ENCODE data around the gene C1QTNF7.

The C1QTNF7 gene

DNA sequence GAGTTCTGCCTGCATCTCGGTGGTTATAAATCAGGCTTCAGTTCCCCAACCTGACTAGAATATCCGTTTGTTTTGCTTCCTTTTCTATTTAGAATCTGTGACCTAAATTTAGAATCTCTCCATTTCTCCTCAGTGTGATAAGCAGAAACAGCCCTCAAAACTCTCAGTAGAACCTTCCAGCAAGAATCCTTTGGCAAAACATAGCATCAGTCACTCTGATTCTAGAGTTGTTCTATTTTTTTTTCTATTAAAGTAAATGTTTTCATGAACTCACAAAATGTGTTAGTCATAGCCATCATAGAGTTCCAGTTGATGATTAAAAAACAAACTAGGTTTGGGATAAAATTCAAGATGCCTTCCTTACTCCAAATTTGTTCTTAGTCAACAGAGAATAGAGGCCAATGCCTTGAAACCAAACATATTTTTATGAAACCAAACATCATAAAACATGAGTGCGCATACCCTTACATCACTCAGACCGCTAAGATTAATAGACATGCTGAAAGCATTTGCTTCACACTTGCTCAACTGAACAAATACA, 13.2 kb upstream of the C1QTNF7 start:
- no peak for DNase-seq (ENCODE audit: low read depth)

- no peak for DNase-seq (ENCODE audit: low read depth)
Measured at GRCh38 chr4:15416357-15417232, 11.2 kb upstream of the C1QTNF7 start.

GRCh38 chr4:15417233-15417660, 10.6 kb upstream of the C1QTNF7 start:
- DNase-seq (ENCODE audit: low read depth), result no peak

DNA sequence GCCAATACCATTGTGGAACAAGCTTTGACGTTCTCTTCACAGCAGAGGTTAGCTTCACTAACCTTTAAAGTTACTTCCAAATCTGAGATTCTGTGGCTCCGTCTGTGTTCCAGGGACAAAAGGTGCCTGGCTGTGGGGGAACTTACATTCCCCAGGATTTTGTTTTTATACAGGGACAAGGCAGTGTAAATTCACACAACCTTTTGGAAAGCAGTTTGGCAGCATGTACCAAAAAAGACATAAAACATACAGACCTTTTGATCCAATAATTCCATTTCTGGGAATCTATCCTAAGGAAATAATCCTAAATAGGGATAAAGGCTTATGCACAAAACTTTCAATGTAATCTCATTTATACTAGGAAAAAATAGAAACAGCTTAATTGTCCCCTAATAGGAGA, 8.9 kb upstream of the C1QTNF7 start:
- no peak for DNase-seq (ENCODE audit: low read depth)

DNA sequence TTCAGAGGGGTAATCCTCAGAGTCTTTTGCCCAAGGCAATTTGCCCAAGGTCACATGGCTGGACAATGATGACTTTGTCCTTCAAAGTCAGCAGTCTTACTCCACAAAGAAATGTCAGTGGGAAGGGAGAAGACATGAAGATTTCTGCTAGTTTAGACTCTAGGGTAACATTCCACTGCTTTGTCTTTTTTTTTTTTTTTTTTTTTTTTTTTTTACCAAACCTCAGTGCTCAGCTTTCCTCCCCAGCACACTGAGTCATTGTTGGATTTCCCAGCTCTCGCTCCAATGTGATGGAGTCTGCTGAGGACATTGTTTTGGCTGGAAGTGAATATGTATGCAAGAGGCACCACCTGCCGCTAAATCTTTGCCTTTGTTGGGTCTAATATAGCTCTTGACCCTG, 7.2 kb upstream of the C1QTNF7 start:
- no peak for DNase-seq (ENCODE audit: low read depth)

- DNase-seq (ENCODE audit: low read depth), result no peak
Measured at GRCh38 chr4:15423285-15423711, 4.5 kb upstream of the C1QTNF7 start.

DNA sequence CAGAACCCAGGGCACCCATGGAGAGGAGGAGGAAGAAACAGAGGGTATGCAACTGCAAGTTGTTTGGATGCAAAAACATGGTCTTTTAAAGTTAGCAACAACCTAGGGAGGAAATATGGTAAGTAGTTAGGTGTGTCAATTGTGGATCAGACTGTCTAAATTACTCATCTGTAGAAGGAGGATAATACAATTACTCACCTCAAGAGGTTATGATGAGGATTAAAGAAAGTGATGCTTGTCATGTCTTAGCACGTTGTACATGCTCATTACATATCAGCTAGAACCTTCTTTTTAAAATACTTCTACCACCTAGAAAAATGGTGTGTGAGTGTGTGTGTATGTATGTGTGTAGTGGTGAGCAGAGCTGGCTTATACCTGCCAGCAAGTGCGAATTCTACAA, 2.3 kb upstream of the C1QTNF7 start:
- no peak for DNase-seq (ENCODE audit: low read depth)

DNA sequence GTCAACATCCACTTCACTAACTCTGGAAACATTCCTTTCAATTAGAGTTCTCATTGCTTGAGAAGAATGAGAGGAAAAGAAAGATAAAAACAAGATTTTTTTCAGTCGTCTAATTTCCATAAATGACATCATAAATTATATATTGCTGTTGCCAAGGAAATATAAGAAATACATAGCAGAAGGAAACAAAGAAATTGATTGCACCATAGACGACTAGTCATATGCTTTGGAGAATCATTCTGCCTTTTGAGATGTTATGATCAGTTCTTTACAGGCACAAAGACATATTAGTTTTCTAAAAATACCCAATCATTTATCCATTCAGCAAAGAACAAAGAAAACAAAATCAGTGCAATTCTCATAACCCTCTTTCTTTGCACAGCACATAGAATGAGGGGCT, 672 bp upstream of the C1QTNF7 start:
- DNase-seq (ENCODE audit: low read depth), result no peak

DNA sequence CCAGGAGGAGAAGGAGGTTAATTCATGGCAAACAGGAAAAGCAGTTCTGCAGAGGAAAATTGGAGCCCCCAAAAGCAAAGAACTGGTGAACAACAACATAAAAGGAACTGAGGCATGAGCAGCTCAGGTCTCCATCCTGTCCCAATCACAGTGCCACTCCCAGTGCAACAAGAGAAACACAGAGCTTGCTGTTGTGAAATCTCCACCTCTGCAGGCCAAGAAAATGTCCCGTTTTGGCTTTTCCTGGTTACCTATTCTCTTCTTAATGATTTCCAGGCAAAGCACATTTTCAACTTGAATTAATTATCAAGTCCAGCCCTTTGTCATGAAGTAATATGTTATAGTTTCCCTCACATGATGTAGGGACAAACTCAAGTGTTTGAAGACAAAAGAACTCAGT, 778 bp downstream of the C1QTNF7 start:
- no peak for DNase-seq (ENCODE audit: low read depth)

- no peak for DNase-seq (ENCODE audit: low read depth)
Measured at GRCh38 chr4:15434091-15434490, 6.3 kb downstream of the C1QTNF7 start.

GRCh38 chr4:15434676-15435075, 6.8 kb downstream of the C1QTNF7 start:
- DNase-seq (ENCODE audit: low read depth), result no peak

DNA sequence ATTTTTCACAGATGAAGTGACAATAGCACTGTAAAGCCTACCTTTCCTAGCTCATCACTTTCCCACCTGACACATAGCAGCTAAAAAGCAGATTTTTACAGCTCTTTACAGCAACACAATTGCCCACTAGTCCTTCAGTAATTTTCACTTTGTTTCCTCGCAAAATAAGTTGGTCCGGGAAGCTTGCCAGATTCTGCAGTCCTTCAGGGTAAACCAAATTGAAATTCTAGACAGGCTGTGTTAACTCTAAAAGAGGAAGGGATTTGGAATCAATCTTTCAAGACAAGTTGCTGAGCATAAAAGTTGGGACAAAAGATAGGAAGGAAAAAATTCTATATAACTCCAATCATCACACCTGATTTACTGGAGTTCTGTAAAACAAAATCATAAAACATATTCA, 8.7 kb downstream of the C1QTNF7 start:
- no peak for DNase-seq (ENCODE audit: low read depth)

- no peak for DNase-seq (ENCODE audit: low read depth)
Measured at GRCh38 chr4:15438939-15439524, 11.2 kb downstream of the C1QTNF7 start.

- DNase-seq (ENCODE audit: low read depth), result no peak
Measured at GRCh38 chr4:15443371-15444160, 15.7 kb downstream of the C1QTNF7 start.

GRCh38 chr4:15444276-15444675, 16.4 kb downstream of the C1QTNF7 start:
- DNase-seq (ENCODE audit: low read depth), result no peak

DNA sequence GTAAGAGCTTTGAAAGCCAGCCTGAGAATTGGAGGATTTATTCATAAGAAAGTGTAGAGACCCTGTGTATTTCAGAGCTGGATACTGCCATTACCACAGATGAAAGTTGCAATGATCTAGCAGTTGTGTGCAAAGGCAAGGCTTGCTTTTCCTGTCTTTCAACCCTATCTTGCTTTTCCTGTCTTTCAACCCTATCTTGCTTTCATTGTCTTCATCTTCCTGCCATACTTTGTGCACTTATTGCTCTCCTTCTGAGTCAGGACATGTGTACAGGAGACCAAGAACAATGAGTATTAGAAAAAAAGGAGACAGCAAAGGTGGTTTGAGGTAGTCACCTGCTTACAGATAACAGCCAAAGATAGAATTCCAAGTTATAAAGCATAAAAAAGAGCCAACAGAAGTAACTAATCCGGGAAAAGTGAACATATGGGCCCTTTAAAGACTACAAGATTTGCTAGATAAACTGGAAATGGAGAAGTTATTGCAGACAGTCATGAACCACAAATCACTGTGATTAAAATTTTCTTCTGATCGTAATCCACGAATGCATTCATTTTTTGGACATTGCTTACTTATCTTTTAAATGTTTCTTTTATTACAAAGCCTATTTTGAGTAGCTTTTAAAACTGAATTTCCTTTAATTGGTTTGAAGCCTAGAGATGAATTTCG, 17.2 kb downstream of the C1QTNF7 start:
- no peak for DNase-seq (ENCODE audit: low read depth)

DNA sequence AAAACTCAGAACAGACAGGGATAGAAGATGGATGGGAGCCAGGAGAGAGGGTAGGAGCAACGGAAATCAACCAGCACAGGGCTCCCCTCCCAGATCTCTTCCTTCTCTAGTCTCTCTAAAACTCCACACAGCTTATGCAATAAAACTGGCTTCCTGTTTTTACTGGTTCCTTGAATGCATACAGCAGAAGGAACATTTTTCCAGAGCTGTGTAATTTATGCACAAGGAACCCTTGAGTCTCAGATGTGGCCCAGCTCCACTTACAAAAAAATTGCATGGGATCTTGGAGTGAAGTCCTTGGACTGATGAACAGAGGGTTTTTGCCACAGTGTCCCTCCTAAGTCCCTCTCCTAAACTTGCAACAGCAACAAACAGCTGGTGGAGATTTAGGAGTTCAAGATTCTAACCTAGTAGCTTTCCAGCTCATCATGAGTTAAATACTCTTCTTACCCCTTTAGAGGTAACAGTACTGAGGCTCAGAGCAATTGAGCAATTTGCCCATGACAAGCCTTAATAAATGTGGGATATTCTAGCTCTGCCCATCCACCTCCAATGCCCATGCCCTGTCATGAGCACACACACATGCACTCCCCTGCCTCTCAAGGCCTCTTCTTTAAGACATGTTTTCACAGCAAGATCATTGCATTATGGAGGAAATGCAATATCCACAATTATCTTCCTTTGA, 23.5 kb downstream of the C1QTNF7 start:
- DNase-seq (ENCODE audit: low read depth), result no peak

DNA sequence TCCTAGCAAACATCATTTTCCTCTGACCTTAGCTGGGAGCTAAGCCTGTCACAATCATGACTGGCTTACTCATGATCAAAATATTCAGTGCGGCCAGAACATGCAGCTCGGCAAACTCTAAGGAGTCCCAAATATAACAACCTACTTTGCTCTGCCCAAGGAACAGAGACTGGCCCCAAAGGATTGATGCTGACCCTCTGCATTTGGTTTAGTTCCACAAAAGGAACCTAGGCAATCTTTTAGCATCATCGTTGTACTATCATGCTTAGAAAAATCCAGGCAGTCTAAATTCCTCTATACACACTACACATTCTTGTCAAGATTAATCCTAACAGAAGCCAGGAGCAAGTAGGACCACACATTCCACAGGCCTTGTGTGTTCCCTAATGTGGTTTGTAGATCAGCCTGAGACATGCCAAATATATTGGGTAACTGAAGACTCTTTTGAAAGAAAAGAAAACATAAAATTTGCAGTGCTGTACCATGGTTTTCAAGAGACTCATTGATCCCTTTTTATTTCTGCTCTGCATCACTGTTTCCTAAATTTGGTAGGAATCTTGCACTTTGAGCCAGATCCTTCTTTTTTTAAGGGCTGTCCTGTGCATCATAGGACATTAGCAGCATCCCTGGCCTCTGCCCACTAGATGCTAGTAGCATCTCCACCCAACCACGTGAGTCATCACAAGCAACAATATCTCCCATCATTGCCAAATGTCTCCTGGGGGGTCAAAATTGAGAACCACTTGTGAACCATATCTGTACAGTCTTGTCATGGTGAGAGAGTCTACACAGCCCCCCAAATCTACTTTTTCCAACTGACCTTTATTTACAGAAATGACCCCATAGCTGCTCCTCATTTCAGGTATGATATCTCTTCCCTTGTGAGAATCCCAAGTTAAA, 24.3 kb downstream of the C1QTNF7 start:
- peak; percentile 89 for DNase-seq (ENCODE audit: low read depth)

- DNase-seq (ENCODE audit: low read depth), result no peak
Measured at GRCh38 chr4:15455290-15455689, 27.5 kb downstream of the C1QTNF7 start.

All from HS-5 (cell line).